ENCODE measurements around the gene NTS. TPM values are rescaled to one million over a fixed set of nuclear protein-coding genes. Genes with fewer than 3 reads are reported as not detected.
A peak's percentile ranks its signal among the peaks of the same experiment; 100 is the strongest.

The NTS gene
- total RNA-seq, 2 experiments from 2014 or later, result not detected

- intact Hi-C loops (cut with micrococcal nuclease), result no loop called here
- no peak for DNase-seq
- no peaks in the 10 kb centered on the region for H3K4me1 Mint-ChIP-seq (ENCODE audit: low read depth)
- no peaks in the 10 kb centered on the region for H3K27me3 Mint-ChIP-seq (ENCODE audit: low read depth)
- no peaks in the 10 kb centered on the region for H3K36me3 Mint-ChIP-seq (ENCODE audit: low read depth)
- no peak overlapping the region for H3K27ac Mint-ChIP-seq
- no peak overlapping the region for H3K4me3 Mint-ChIP-seq
- peaks cover 1% of the 10 kb centered on the region for H3K9me3 Mint-ChIP-seq
- CTCF ChIA-PET, result interaction anchor here (1.3 to 2.5 kb wide), 2 partner anchors 10 to 14 kb away, joined by 5 to 17 read pairs; no protein-coding TSS in a partner anchor
Measured at GRCh38 chr12:85856966-85857365, 17.1 kb upstream of the NTS start.

- Mint-ChIP-seq H3K9me3 (no peaks in the 10 kb centered on the region), H3K27me3 (ENCODE audit: low read depth) (no peaks in the 10 kb centered on the region), H3K4me1 (ENCODE audit: low read depth) (no peaks in the 10 kb centered on the region), H3K4me3 (no peak overlapping the region), H3K27ac (no peak overlapping the region), H3K36me3 (ENCODE audit: low read depth) (no peaks in the 10 kb centered on the region)
- intact Hi-C loops (cut with micrococcal nuclease), result no loop called here
- no peak for DNase-seq
- CTCF ChIA-PET, result interaction anchor here (1.4 to 2.2 kb wide), 3 partner anchors 10 to 397 kb away, joined by 3 to 17 read pairs (median 5); no protein-coding TSS in a partner anchor
Measured at GRCh38 chr12:85865890-85866289, 8.2 kb upstream of the NTS start.

- peak; percentile 23 for DNase-seq
- no peaks in the 10 kb centered on the region for H3K4me1 Mint-ChIP-seq (ENCODE audit: low read depth)
- no peak overlapping the region for H3K4me3 Mint-ChIP-seq
- CTCF ChIA-PET, result interaction anchor here (0.6 to 2.2 kb wide), 13 partner anchors 12 to 443 kb away, joined by 3 to 17 read pairs (median 5); no protein-coding TSS in a partner anchor
- no peaks in the 10 kb centered on the region for H3K9me3 Mint-ChIP-seq
- no peak overlapping the region for H3K27ac Mint-ChIP-seq
- intact Hi-C loops (cut with micrococcal nuclease), result loop anchor here (1.0 kb wide), 3 partner anchors 292 to 442 kb away; no protein-coding TSS in a partner anchor
- H3K36me3 Mint-ChIP-seq (ENCODE audit: low read depth), result no peaks in the 10 kb centered on the region
- H3K27me3 Mint-ChIP-seq (ENCODE audit: low read depth), result no peaks in the 10 kb centered on the region
Measured at GRCh38 chr12:85866986-85867776, 6.9 kb upstream of the NTS start.

GRCh38 chr12:85872497-85873091, 1.5 kb upstream of the NTS start:
- no peak for DNase-seq
- peaks cover 2% of the 10 kb centered on the region for H3K27me3 Mint-ChIP-seq (ENCODE audit: low read depth)
- no peak overlapping the region for H3K27ac Mint-ChIP-seq
- H3K4me3 Mint-ChIP-seq, result no peak overlapping the region
- no peaks in the 10 kb centered on the region for H3K4me1 Mint-ChIP-seq (ENCODE audit: low read depth)
- CTCF ChIA-PET, result interaction anchor here (0.6 to 1.0 kb wide), 2 partner anchors 404 to 796 kb away, joined by 3 read pairs; no protein-coding TSS in a partner anchor
- intact Hi-C loops (cut with micrococcal nuclease), result loop anchor here (1.0 to 2.0 kb wide), 3 partner anchors 404 to 998 kb away; no protein-coding TSS in a partner anchor
- no peaks in the 10 kb centered on the region for H3K9me3 Mint-ChIP-seq
- no peaks in the 10 kb centered on the region for H3K36me3 Mint-ChIP-seq (ENCODE audit: low read depth)

- no peaks in the 10 kb centered on the region for H3K9me3 Mint-ChIP-seq
- no peaks in the 10 kb centered on the region for H3K36me3 Mint-ChIP-seq (ENCODE audit: low read depth)
- no peak for DNase-seq
- peaks cover 2% of the 10 kb centered on the region for H3K27me3 Mint-ChIP-seq (ENCODE audit: low read depth)
- intact Hi-C loops (cut with micrococcal nuclease), result no loop called here
- H3K27ac Mint-ChIP-seq, result no peak overlapping the region
- CTCF ChIA-PET, result no interaction called here
- no peak overlapping the region for H3K4me3 Mint-ChIP-seq
- H3K4me1 Mint-ChIP-seq (ENCODE audit: low read depth), result no peaks in the 10 kb centered on the region
Measured at GRCh38 chr12:85877459-85877858, 3.4 kb downstream of the NTS start.

GRCh38 chr12:85883763-85884162, 9.7 kb downstream of the NTS start:
- no peaks in the 10 kb centered on the region for H3K9me3 Mint-ChIP-seq
- peaks cover 6% of the 10 kb centered on the region for H3K27me3 Mint-ChIP-seq (ENCODE audit: low read depth)
- no peak for DNase-seq
- H3K4me3 Mint-ChIP-seq, result no peak overlapping the region
- CTCF ChIA-PET, result no interaction called here
- intact Hi-C loops (cut with micrococcal nuclease), result no loop called here
- no peaks in the 10 kb centered on the region for H3K36me3 Mint-ChIP-seq (ENCODE audit: low read depth)
- no peaks in the 10 kb centered on the region for H3K4me1 Mint-ChIP-seq (ENCODE audit: low read depth)
- H3K27ac Mint-ChIP-seq, result no peak overlapping the region

- H3K4me3 Mint-ChIP-seq, result no peak overlapping the region
- CTCF ChIA-PET, result no interaction called here
- no peak for DNase-seq
- no peak overlapping the region for H3K27ac Mint-ChIP-seq
- no peaks in the 10 kb centered on the region for H3K27me3 Mint-ChIP-seq (ENCODE audit: low read depth)
- intact Hi-C loops (cut with micrococcal nuclease), result no loop called here
- H3K4me1 Mint-ChIP-seq (ENCODE audit: low read depth), result no peaks in the 10 kb centered on the region
- no peaks in the 10 kb centered on the region for H3K36me3 Mint-ChIP-seq (ENCODE audit: low read depth)
- no peaks in the 10 kb centered on the region for H3K9me3 Mint-ChIP-seq
Measured at GRCh38 chr12:85894653-85895052, 20.6 kb downstream of the NTS start.

GRCh38 chr12:85920324-85920947, 46.3 kb downstream of the NTS start:
- no peak overlapping the region for H3K4me3 Mint-ChIP-seq
- no peaks in the 10 kb centered on the region for H3K36me3 Mint-ChIP-seq (ENCODE audit: low read depth)
- H3K27ac Mint-ChIP-seq, result no peak overlapping the region
- CTCF ChIA-PET, result interaction anchor here (0.6 to 1.1 kb wide), 9 partner anchors 16 to 1046 kb away, joined by 3 to 6 read pairs (median 3); no protein-coding TSS in a partner anchor
- DNase-seq, result no peak
- intact Hi-C loops (cut with micrococcal nuclease), result loop anchor here (1.0 kb wide), 5 partner anchors 345 to 1046 kb away; no protein-coding TSS in a partner anchor
- H3K9me3 Mint-ChIP-seq, result no peaks in the 10 kb centered on the region
- H3K4me1 Mint-ChIP-seq (ENCODE audit: low read depth), result no peaks in the 10 kb centered on the region
- no peaks in the 10 kb centered on the region for H3K27me3 Mint-ChIP-seq (ENCODE audit: low read depth)

- no peak for DNase-seq
- intact Hi-C loops (cut with micrococcal nuclease), result loop anchor here (1.0 kb wide), 1 partner anchor 1924 kb away; no protein-coding TSS in a partner anchor
- CTCF ChIA-PET, result interaction anchor here (0.6 to 0.8 kb wide), 2 partner anchors 55 to 448 kb away, joined by 3 read pairs; no protein-coding TSS in a partner anchor
- H3K4me3 Mint-ChIP-seq, result no peak overlapping the region
- no peaks in the 10 kb centered on the region for H3K36me3 Mint-ChIP-seq (ENCODE audit: low read depth)
- H3K27me3 Mint-ChIP-seq (ENCODE audit: low read depth), result no peaks in the 10 kb centered on the region
- no peaks in the 10 kb centered on the region for H3K4me1 Mint-ChIP-seq (ENCODE audit: low read depth)
- H3K9me3 Mint-ChIP-seq, result no peaks in the 10 kb centered on the region
- H3K27ac Mint-ChIP-seq, result no peak overlapping the region
Measured at GRCh38 chr12:85923767-85924331, 49.8 kb downstream of the NTS start.

GRCh38 chr12:85927166-85927565, 53.1 kb downstream of the NTS start:
- Mint-ChIP-seq H3K4me1 (ENCODE audit: low read depth) (no peaks in the 10 kb centered on the region), H3K27me3 (ENCODE audit: low read depth) (no peaks in the 10 kb centered on the region), H3K36me3 (ENCODE audit: low read depth) (no peaks in the 10 kb centered on the region), H3K9me3 (no peaks in the 10 kb centered on the region), H3K27ac (no peak overlapping the region), H3K4me3 (no peak overlapping the region)
- CTCF ChIA-PET, result no interaction called here
- DNase-seq, result no peak
- intact Hi-C loops (cut with micrococcal nuclease), result no loop called here

Data from activated naive CD4-positive, alpha-beta T cell treated with anti-CD3 and anti-CD28 coated beads for 36 hours (primary cell).